GM19467 (cell line): Measurements from ENCODE around the gene CEACAM8.
"Not testable (repeated sequence)": the region's sequence is repeated elsewhere in the genome, so short reads cannot be mapped to it uniquely, and the experiment has no call there.

Source experiments
- ATAC-seq: cut with Tn5 transposase; IDR thresholded peaks from one replicate; pipeline ENCODE4 v1.9.1; 2021; ENCODE audit warnings: mild to moderate bottlenecking, moderate library complexity; ENCODE audit not compliant: unreplicated experiment

The CEACAM8 gene

GRCh38 chr19:42594617-42595489 lies at the start of gene CEACAM8:
CEACAM8 (minus strand) TSS chr19:42594924; CDS start chr19:42594828, 96 bp downstream.
- no peak for ATAC-seq

GRCh38 chr19:42639324-42640092 lies 44.8 kb upstream of the CEACAM8 start:
- not testable (repeated sequence) for ATAC-seq

- no peak for ATAC-seq
Observed at GRCh38 chr19:42635233-42635539, 40.5 kb upstream of the CEACAM8 start.

- no peak for ATAC-seq
Observed at GRCh38 chr19:42634409-42635232, 39.9 kb upstream of the CEACAM8 start.

GRCh38 chr19:42629191-42629590 lies 34.5 kb upstream of the CEACAM8 start:
- no peak for ATAC-seq

- ATAC-seq = no peak
Observed at GRCh38 chr19:42628411-42629140, 33.9 kb upstream of the CEACAM8 start.

- ATAC-seq = no peak
Observed at GRCh38 chr19:42627916-42628315, 33.2 kb upstream of the CEACAM8 start.

GRCh38 chr19:42626181-42626580 lies 31.5 kb upstream of the CEACAM8 start:
- no peak for ATAC-seq

- no peak for ATAC-seq
Observed at GRCh38 chr19:42619271-42619670, 24.5 kb upstream of the CEACAM8 start.

GRCh38 chr19:42613666-42614065 lies 18.9 kb upstream of the CEACAM8 start:
- no peak for ATAC-seq

GRCh38 chr19:42610401-42610915 lies 15.7 kb upstream of the CEACAM8 start:
- ATAC-seq = not testable (repeated sequence)

- ATAC-seq = no peak
Observed at GRCh38 chr19:42606660-42607351, 12.1 kb upstream of the CEACAM8 start.

- no peak for ATAC-seq
Observed at GRCh38 chr19:42601811-42602443, 7.2 kb upstream of the CEACAM8 start.

- no peak for ATAC-seq
Observed at GRCh38 chr19:42596391-42597072, 1.8 kb upstream of the CEACAM8 start.

GRCh38 chr19:42595550-42596172 lies 937 bp upstream of the CEACAM8 start:
- no peak for ATAC-seq

GRCh38 chr19:42589792-42590191 lies 4.9 kb downstream of the CEACAM8 start:
- ATAC-seq = no peak

- no peak for ATAC-seq
Observed at GRCh38 chr19:42584466-42584865, 10.3 kb downstream of the CEACAM8 start.

- ATAC-seq = no peak
Observed at GRCh38 chr19:42577016-42577415, 17.7 kb downstream of the CEACAM8 start.
